Activated T-helper 1 cell treated with anti-CD3 and anti-CD28 coated beads, Interleukin-12 subunit alpha, Interleukin-12 subunit beta, Interleukin-2, Interleukin-4 antibody, amounts not matched to agents 30 ng/mL and 10 ng/mL and 1 ng/mL, durations not matched to agents 14 hours and 24 hours and 36 hours (primary cell): ENCODE results near the gene DBNDD1. TPM values are rescaled to one million over a fixed set of nuclear protein-coding genes. Genes with fewer than 3 reads are reported as not detected.
A peak's percentile ranks its signal among the peaks of the same experiment; 100 is the strongest.
"Not testable (repeated sequence)": the region's sequence is repeated elsewhere in the genome, so short reads cannot be mapped to it uniquely, and the experiment has no call there.

Experiments used
- DNase-seq: peaks from one replicate; pipeline ENCODE4 v3.0.0; 2021; ENCODE audit warnings: low spot score
- H3K27ac Mint-ChIP-seq: one replicate; pipeline ENCODE4 v1.8.0; 2021; ENCODE audit warnings: mild to moderate bottlenecking, mixed read lengths
- H3K27me3 Mint-ChIP-seq: one replicate; pipeline ENCODE4 v1.8.0; 2022; ENCODE audit warnings: mild to moderate bottlenecking, moderate library complexity, mixed read lengths; ENCODE audit not compliant: insufficient read depth
- H3K36me3 Mint-ChIP-seq: one replicate; pipeline ENCODE4 v1.8.0; 2021; ENCODE audit warnings: low read depth, mixed read lengths
- H3K4me1 Mint-ChIP-seq: one replicate; pipeline ENCODE4 v1.8.0; 2021; ENCODE audit warnings: low read depth, mixed read lengths
- H3K4me3 Mint-ChIP-seq: one replicate; pipeline ENCODE4 v1.8.0; 2021; ENCODE audit warnings: mild to moderate bottlenecking, moderate library complexity, mixed read lengths
- H3K9me3 Mint-ChIP-seq: one replicate; pipeline ENCODE4 v1.8.0; 2021; ENCODE audit warnings: mixed read lengths
- intact Hi-C: fragments of 100-400 bp; cut with micrococcal nuclease; formaldehyde crosslinking; loops from one replicate; pipeline ENCODE4 v1.15.1; 2024
- total RNA-seq: library from RNA; stranded (reverse); gene quantifications from 2 replicates; pipeline ENCODE4 v1.2.3, GENCODE V29; 2022

The DBNDD1 gene
- total RNA-seq, 1 donor from 2014 or later = 0.18 TPM

DNA sequence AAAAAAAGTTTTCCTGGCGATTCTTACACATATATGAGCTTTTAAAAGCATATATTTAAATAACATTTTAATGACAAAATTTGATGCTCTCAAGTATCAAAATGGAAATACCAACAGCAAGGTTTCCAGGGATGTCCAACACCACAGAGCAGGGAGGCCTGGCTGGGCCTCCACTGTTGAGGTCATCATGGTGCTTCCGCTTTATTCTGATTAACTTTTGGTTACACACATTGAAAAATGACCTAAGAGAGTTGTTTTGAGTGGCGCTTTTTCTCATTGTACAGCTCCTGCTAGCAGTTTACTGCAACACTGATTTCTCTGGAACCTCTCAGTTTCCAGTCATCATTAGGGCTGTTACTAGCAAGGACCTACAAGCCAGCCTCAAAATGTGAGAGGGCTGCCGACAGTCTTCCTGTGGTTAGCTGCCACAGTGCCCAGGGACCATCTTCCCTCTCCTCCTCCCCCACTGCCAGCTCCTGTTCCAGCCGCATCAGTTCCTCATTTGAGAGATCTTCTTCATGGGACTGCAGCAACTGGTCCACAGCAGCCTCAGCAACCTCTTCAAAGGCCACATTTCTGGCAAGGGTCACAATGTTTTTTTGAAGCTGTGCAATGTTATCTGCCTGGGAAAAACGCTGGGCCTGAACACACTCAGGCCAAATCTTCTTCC, 49.4 kb downstream of the DBNDD1 start:
- Mint-ChIP-seq H3K4me3 (peak overlapping the region; percentile 99), H3K9me3 (peaks cover 5% of the 10 kb centered on the region), H3K4me1 (peaks cover 26% of the 10 kb centered on the region), H3K27me3 (peaks cover 2% of the 10 kb centered on the region), H3K36me3 (peaks cover 15% of the 10 kb centered on the region), H3K27ac (no peak overlapping the region)
- intact Hi-C loops = loop anchor here (2.0 kb wide), 1 partner anchor 247 kb away; no protein-coding TSS in a partner anchor
- no peak for DNase-seq

DNA sequence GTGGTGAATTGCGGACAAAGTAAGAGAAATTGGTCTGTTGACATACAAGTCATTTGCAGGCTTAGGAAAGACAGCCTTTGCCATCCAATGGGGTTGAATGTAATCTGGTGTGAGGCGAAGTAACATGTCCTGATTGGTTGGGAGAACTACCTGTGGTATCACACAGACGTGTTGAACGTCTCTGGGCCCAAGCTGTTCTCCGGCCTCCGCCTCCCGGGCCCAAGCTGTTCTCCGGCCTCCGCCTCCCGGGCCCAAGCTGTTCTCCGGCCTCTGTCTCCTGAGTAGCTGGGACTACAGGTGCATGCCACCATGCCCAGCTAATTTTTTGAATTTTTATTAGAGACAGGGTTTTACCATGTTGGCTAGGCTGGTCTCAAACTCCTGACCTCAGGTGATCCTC, 51.2 kb downstream of the DBNDD1 start:
- H3K27ac Mint-ChIP-seq, H3K9me3 Mint-ChIP-seq, DNase-seq, intact Hi-C loops, H3K27me3 Mint-ChIP-seq, H3K4me3 Mint-ChIP-seq: not testable (repeated sequence)
- H3K36me3 Mint-ChIP-seq = peaks cover 15% of the 10 kb centered on the region
- peaks cover 13% of the 10 kb centered on the region for H3K4me1 Mint-ChIP-seq

DNA sequence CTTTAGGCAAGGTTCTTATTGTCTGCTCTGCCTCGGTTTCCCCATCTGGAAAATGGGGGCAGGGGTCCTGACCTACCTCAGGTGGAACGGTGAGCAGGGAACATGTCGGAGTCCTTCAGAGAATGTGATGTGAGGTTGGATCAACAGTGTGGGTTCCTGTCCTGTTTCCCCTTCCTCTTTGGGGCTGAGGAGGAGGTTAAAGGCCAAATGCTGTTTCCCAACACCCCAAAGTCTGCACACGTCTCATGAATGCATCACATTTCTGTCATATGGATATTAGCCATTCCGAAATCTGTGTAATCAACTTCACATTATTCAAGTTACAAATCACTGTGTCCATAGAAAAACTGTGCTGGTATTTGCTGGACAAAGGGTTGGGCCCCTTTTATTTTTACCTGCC, 51.8 kb downstream of the DBNDD1 start:
- DNase-seq, H3K27ac Mint-ChIP-seq, H3K27me3 Mint-ChIP-seq, H3K4me3 Mint-ChIP-seq, intact Hi-C loops, H3K9me3 Mint-ChIP-seq: not testable (repeated sequence)
- Mint-ChIP-seq H3K4me1 (peaks cover 13% of the 10 kb centered on the region), H3K36me3 (peaks cover 15% of the 10 kb centered on the region)

- intact Hi-C loops = no loop called here
- Mint-ChIP-seq H3K4me3 (no peak overlapping the region), H3K27me3 (no peaks in the 10 kb centered on the region), H3K4me1 (peaks cover 9% of the 10 kb centered on the region), H3K27ac (no peak overlapping the region), H3K9me3 (peaks cover 5% of the 10 kb centered on the region), H3K36me3 (peaks cover 15% of the 10 kb centered on the region)
- DNase-seq = no peak
Measured at GRCh38 chr16:89966756-89967155, 52.5 kb downstream of the DBNDD1 start.

- intact Hi-C loops = no loop called here
- Mint-ChIP-seq H3K4me1 (no peaks in the 10 kb centered on the region), H3K27ac (no peak overlapping the region), H3K4me3 (no peak overlapping the region), H3K9me3 (peaks cover 5% of the 10 kb centered on the region), H3K27me3 (no peaks in the 10 kb centered on the region), H3K36me3 (peaks cover 11% of the 10 kb centered on the region)
- DNase-seq = no peak
Measured at GRCh38 chr16:89965447-89966225, 53.6 kb downstream of the DBNDD1 start.

GRCh38 chr16:89964201-89964600, 55.1 kb downstream of the DBNDD1 start:
- no peak for DNase-seq
- Mint-ChIP-seq H3K9me3 (no peaks in the 10 kb centered on the region), H3K27me3 (no peaks in the 10 kb centered on the region), H3K4me3 (no peak overlapping the region), H3K36me3 (peaks cover 4% of the 10 kb centered on the region), H3K4me1 (no peaks in the 10 kb centered on the region), H3K27ac (no peak overlapping the region)
- intact Hi-C loops = no loop called here

GRCh38 chr16:89962754-89963498, 56.3 kb downstream of the DBNDD1 start:
- Mint-ChIP-seq H3K9me3 (no peaks in the 10 kb centered on the region), H3K4me1 (no peaks in the 10 kb centered on the region), H3K27me3 (no peaks in the 10 kb centered on the region), H3K36me3 (peaks cover 12% of the 10 kb centered on the region), H3K4me3 (no peak overlapping the region), H3K27ac (no peak overlapping the region)
- intact Hi-C loops = no loop called here
- DNase-seq = no peak

- Mint-ChIP-seq H3K36me3 (peaks cover 13% of the 10 kb centered on the region), H3K27me3 (no peaks in the 10 kb centered on the region), H3K4me3 (no peak overlapping the region), H3K4me1 (no peaks in the 10 kb centered on the region), H3K27ac (no peak overlapping the region), H3K9me3 (no peaks in the 10 kb centered on the region)
- intact Hi-C loops = no loop called here
- no peak for DNase-seq
Measured at GRCh38 chr16:89961920-89962319, 57.3 kb downstream of the DBNDD1 start.

DNA sequence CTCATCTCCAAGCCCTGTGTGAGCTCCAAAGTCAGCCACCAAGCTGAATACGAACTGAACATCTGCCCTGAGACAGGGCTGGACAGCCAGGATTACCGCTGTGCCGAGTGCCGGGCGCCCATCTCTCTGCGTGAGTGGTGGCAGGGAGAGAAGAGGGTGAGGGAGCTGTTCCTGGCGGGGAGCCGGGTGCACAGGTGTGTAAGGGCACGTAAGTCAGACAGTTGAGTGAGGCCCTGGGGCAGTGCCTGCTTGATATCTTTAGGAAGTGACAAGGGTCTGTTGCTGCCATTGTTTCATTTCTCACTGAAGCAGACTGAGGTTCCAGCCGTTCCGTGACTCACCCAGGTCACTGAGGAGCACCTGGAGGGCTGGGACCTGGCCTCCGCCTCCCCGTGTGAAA, 58.3 kb downstream of the DBNDD1 start:
- DNase-seq = no peak
- no peak overlapping the region for H3K4me3 Mint-ChIP-seq

GRCh38 chr16:89958596-89958995, 60.7 kb downstream of the DBNDD1 start:
- intact Hi-C loops = no loop called here

More for the DNA sequence above, 58.3 kb downstream of the DBNDD1 start:
- Mint-ChIP-seq H3K36me3 (peaks cover 13% of the 10 kb centered on the region), H3K4me1 (no peaks in the 10 kb centered on the region), H3K27me3 (no peaks in the 10 kb centered on the region), H3K9me3 (no peaks in the 10 kb centered on the region), H3K27ac (no peak overlapping the region)
- intact Hi-C loops = no loop called here

GRCh38 chr16:89958068-89958467, 61.2 kb downstream of the DBNDD1 start:
- H3K36me3 Mint-ChIP-seq = peaks cover 11% of the 10 kb centered on the region
- intact Hi-C loops = no loop called here
- no peaks in the 10 kb centered on the region for H3K4me1 Mint-ChIP-seq
- no peak overlapping the region for H3K4me3 Mint-ChIP-seq
- H3K9me3 Mint-ChIP-seq = no peaks in the 10 kb centered on the region
- no peaks in the 10 kb centered on the region for H3K27me3 Mint-ChIP-seq
- DNase-seq = no peak
- no peak overlapping the region for H3K27ac Mint-ChIP-seq

More at GRCh38 chr16:89958596-89958995, 60.7 kb downstream of the DBNDD1 start:
- Mint-ChIP-seq H3K4me3 (no peak overlapping the region), H3K36me3 (peaks cover 12% of the 10 kb centered on the region), H3K27me3 (no peaks in the 10 kb centered on the region), H3K27ac (no peak overlapping the region), H3K4me1 (no peaks in the 10 kb centered on the region), H3K9me3 (no peaks in the 10 kb centered on the region)
- no peak for DNase-seq

DNA sequence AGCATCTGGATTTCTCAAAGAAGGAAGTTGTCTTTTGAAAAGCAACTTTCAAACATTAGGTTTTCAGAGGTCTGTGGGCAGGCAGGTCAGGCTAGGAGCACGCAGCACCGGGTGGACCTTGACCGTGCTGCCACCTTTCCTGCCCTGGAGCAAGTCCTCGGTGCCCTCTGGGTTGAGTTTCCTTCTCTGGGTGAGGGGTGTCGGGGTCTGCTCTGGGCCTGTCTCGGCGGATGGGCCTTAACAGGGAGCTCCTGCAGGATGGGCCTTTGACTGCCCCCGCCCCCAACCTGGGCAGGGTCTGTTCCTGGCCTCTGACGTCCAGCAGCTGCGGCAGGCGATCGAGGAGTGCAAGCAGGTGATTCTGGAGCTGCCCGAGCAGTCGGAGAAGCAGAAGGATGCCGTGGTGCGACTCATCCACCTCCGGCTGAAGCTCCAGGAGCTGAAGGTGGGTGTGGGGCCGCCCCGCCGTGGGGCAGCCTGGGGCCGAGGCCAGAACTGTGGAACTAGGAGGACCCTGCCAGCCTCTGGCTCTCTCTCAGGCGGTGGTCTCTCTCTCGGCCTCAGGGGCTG, 62.0 kb downstream of the DBNDD1 start:
- DNase-seq = no peak
- intact Hi-C loops = no loop called here
- Mint-ChIP-seq H3K27me3 (no peaks in the 10 kb centered on the region), H3K36me3 (peaks cover 11% of the 10 kb centered on the region), H3K4me1 (no peaks in the 10 kb centered on the region), H3K4me3 (no peak overlapping the region), H3K27ac (no peak overlapping the region), H3K9me3 (no peaks in the 10 kb centered on the region)
